HepG2 (cell line): Measurements from ENCODE around the gene ZNF771. TPM values are rescaled to one million over a fixed set of nuclear protein-coding genes. Genes with fewer than 3 reads are reported as not detected.
A peak's percentile ranks its signal among the peaks of the same experiment; 100 is the strongest.

ENCODE experiments used
- AFF4 ChIP-seq: sonication (generic); formaldehyde crosslinking; IDR thresholded peaks from 2 replicates; pipeline ENCODE4 v1.4.0; 2020; ENCODE audit warnings: missing genetic modification reagents
- BRD4 ChIP-seq: sonication (generic); formaldehyde crosslinking; IDR thresholded peaks from 2 replicates; pipeline ENCODE4 v1.4.0; 2020; ENCODE audit warnings: missing genetic modification reagents
- ERF ChIP-seq: IDR thresholded peaks from 2 replicates; pipeline ENCODE4 v1.6.1; 2018; ENCODE audit warnings: missing biosample characterization, missing genetic modification reagents
- GATAD2A ChIP-seq: IDR thresholded peaks from 2 replicates; pipeline ENCODE4 v1.6.1; 2016
- HNF4A ChIP-seq: sonication (generic); formaldehyde crosslinking; IDR thresholded peaks from 2 replicates; pipeline ENCODE4 v1.4.0; 2020; ENCODE audit warnings: missing genetic modification reagents
- IKZF5 ChIP-seq: IDR thresholded peaks from 2 replicates; pipeline ENCODE4 v1.6.1; 2018; ENCODE audit warnings: missing genetic modification reagents, mild to moderate bottlenecking, missing compliant biosample characterization
- PRDM4 ChIP-seq: sonication (generic); formaldehyde crosslinking; IDR thresholded peaks from 2 replicates; pipeline ENCODE4 v1.9.0; 2021; ENCODE audit warnings: missing genetic modification reagents, borderline replicate concordance
- RNF219 ChIP-seq: sonication (generic); formaldehyde crosslinking; IDR thresholded peaks from 2 replicates; pipeline ENCODE4 v1.5.0; 2020; ENCODE audit warnings: mild to moderate bottlenecking, missing genetic modification reagents
- SAP130 ChIP-seq: IDR thresholded peaks from 2 replicates; pipeline ENCODE4 v1.6.1; 2016; ENCODE audit warnings: low read depth
- SP1 ChIP-seq, 2 experiments: fragments of 450-650 bp in 1 of 2; sonication (generic) in 1 of 2; formaldehyde crosslinking in 1 of 2; IDR thresholded peaks; 2 replicates each; pipeline versions ENCODE4 v1.4.0 to v1.6.1; 2016 to 2020; ENCODE audit warnings: missing genetic modification reagents in 1 of 2
- SRF ChIP-seq: IDR thresholded peaks from 2 replicates; pipeline ENCODE4 v1.6.1; 2011; ENCODE audit warnings: mild to moderate bottlenecking, low read depth, low read length, moderate library complexity
- ZNF33A ChIP-seq: sonication (generic); formaldehyde crosslinking; IDR thresholded peaks from 2 replicates; pipeline ENCODE4 v1.5.1; 2020; ENCODE audit warnings: missing genetic modification reagents, mild to moderate bottlenecking, moderate library complexity, borderline replicate concordance
- ZNF383 ChIP-seq: sonication (generic); formaldehyde crosslinking; IDR thresholded peaks from 2 replicates; pipeline ENCODE4 v1.4.0; 2020; ENCODE audit warnings: missing genetic modification reagents, mild to moderate bottlenecking, borderline replicate concordance
- ZNF670 ChIP-seq: sonication (generic); formaldehyde crosslinking; IDR thresholded peaks from 2 replicates; pipeline ENCODE4 v1.8.0; 2022; ENCODE audit warnings: mild to moderate bottlenecking, missing genetic modification reagents, borderline replicate concordance
- ZNF772 ChIP-seq: sonication (generic); formaldehyde crosslinking; IDR thresholded peaks from 2 replicates; pipeline ENCODE4 v1.5.0; 2020; ENCODE audit warnings: mild to moderate bottlenecking, missing genetic modification reagents
- ZNF878 ChIP-seq: sonication (generic); formaldehyde crosslinking; IDR thresholded peaks from 2 replicates; pipeline ENCODE4 v1.8.1; 2023; ENCODE audit warnings: mild to moderate bottlenecking, missing genetic modification reagents, moderate library complexity
- ZUFSP ChIP-seq: sonication (generic); formaldehyde crosslinking; IDR thresholded peaks from 2 replicates; pipeline ENCODE4 v1.9.0; 2021; ENCODE audit warnings: missing genetic modification reagents, mild to moderate bottlenecking, borderline replicate concordance
- polyA plus RNA-seq, 8 experiments: library from polyadenylated mRNA; depleted of rRNA in 3 of 8; stranded (reverse) in 7 of 8; unstranded in 1 of 8; fragments of >200 nt; fragmentation: Illumina TruSeq in 4 of 8; extraction: Trizol in 4 of 8; gene quantifications; 2 replicates each; pipeline versions ENCODE4 v1.2.1 to v1.2.3, GENCODE V29; 2011 to 2016; ENCODE audit warnings: low read depth in 4 of 8, missing spikeins in 1 of 8, mixed read lengths in 1 of 8; ENCODE audit not compliant: insufficient read depth in 1 of 8
- total RNA-seq, 5 experiments: library from RNA; depleted of rRNA; stranded (reverse); fragments of >200 nt; fragmentation: Illumina TruSeq; extraction: Trizol; gene quantifications; 2 replicates each; pipeline ENCODE4 v1.2.3, GENCODE V29; 2016; ENCODE audit warnings: low read depth in 1 of 5

Gene ZNF771
- total and polyA plus RNA-seq, 2 of the 13 experiments (the other 11 are each of a cell fraction or from before 2014, with no cell fraction given) = 5.0 to 11.8 TPM

- TF ChIP-seq RNF219 (CRISPR knock-in tag) (no peak), ZNF33A (no peak; the same call in 1 of the 2 replicates), ZNF670 (CRISPR knock-in tag) (no peak; the same call in 1 of the 2 replicates), ZNF772 (CRISPR knock-in tag) (peak; percentile 16), SAP130 (peak; percentile 94), BRD4 (CRISPR knock-in tag) (no peak; the same call in 1 of the 2 replicates), HNF4A (CRISPR knock-in tag) (no peak; the same call in 1 of the 2 replicates), GATAD2A (CRISPR knock-in tag) (peak; percentile 87), SP1 (IDR thresholded peaks at IDR 0.05) (no peak), SP1 (CRISPR knock-in tag; IDR thresholded peaks at IDR 0.05) (peak; percentile 92), PRDM4 (0 out of 2 replicates have a peak, but pooled peaks have one; percentile 70), ZUFSP (no peak), ERF (CRISPR knock-in tag) (peak; percentile 95), SRF (no peak), IKZF5 (CRISPR knock-in tag) (peak; percentile 93), AFF4 (0 out of 2 replicates have a peak, but pooled peaks have one; percentile 12), ZNF383 (CRISPR knock-in tag) (peak; percentile 69; the same call in 1 of the 2 replicates), ZNF878 (peak; percentile 80)
These were observed 22.4 kb downstream of the ZNF771 start, which contains the start of gene DCTPP1 (continued) for GRCh38 chr16:30429678-30430427.
